ENCODE measurements around the gene RGL1. TPM values are rescaled to one million over a fixed set of nuclear protein-coding genes. Genes with fewer than 3 reads are reported as not detected.

The RGL1 gene
- total RNA-seq, 1 experiment from 2014 or later, result 34.5 TPM

DNA sequence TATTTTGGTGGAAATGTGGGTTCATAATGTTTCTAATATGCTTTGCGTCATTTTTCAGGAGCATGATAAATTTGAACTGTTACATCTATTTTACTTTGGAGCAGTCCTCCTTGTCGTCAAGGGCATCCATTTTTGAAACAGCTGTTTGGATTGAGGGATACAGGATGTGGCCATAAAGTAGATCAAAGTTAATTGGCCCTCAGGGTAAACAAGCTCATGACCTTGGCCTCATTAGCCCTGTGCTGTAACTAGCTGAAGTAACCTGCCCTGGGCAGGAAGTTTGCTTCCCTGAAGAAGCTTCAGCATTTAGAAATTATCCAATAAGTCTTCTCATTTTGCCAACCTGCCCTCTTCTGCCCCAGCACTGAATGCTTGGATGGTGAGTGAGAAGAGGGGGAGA, 24.8 kb upstream of the RGL1 start:
- Histone ChIP-seq H3K27me3 (replicated peaks; ENCODE audit: control insufficient read depth, insufficient read depth, low read length) (no peaks in the 10 kb centered on the region), H3K36me3 (ENCODE audit: control insufficient read depth, insufficient read depth, low read length) (no peaks in the 10 kb centered on the region), H3K9me3 (peaks cover 2% of the 10 kb centered on the region; the same call in 1 of the 2 replicates), H3K4me3 (ENCODE audit: low read depth, low read length) (no peak overlapping the region), H3K4me1 (no peaks in the 10 kb centered on the region)
- H3K4me1 Mint-ChIP-seq (ENCODE audit: low read depth, unreplicated experiment), result peaks cover 16% of the 10 kb centered on the region
- H3K9me3 Mint-ChIP-seq (ENCODE audit: unreplicated experiment), result peaks cover 3% of the 10 kb centered on the region
- POLR2A ChIA-PET, result no interaction called here
- H3K36me3 Mint-ChIP-seq (ENCODE audit: insufficient read depth, unreplicated experiment), result peaks cover 3% of the 10 kb centered on the region
- intact Hi-C loops (cut with micrococcal nuclease; ENCODE audit: unreplicated experiment), result no loop called here
- H3K4me3 Mint-ChIP-seq (ENCODE audit: unreplicated experiment), result no peak overlapping the region
- no peak for DNase-seq
- CTCF ChIA-PET, result no interaction called here
- no TSS peak for BruUV-seq (replicated peaks)
- no peaks in the 10 kb centered on the region for H3K27me3 Mint-ChIP-seq (ENCODE audit: insufficient read depth, unreplicated experiment)
- TF ChIP-seq CTCF (IDR thresholded peaks at IDR 0.05; ENCODE audit: insufficient read depth in 1 of 2, low read depth in 1 of 2, low read length in 1 of 2, severe bottlenecking in 1 of 2, unreplicated experiment in 1 of 2), result no peak
- H3K27ac Mint-ChIP-seq (ENCODE audit: unreplicated experiment), result no peak overlapping the region

DNA sequence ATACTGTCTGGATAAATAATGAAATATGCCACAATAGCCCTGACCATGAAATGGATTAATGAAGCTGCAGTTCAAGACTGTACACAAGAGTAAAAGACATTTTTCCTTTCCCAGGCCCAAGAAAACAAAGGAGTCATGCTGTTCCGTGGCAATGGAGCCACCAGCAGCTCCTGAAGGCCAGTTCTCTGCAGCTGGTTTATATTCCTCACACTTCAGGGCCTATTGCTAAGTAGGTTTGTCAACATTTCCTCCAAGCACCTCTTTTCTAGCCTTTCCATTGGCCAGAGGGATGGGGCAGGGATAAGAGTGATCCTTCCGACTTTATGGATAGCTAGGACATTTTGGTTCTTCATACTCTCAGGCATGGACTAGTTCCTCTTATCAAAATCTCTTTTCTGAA, 24.2 kb upstream of the RGL1 start:
- no peak for DNase-seq
- intact Hi-C loops (cut with micrococcal nuclease; ENCODE audit: unreplicated experiment), result no loop called here
- TF ChIP-seq CTCF (IDR thresholded peaks at IDR 0.05; ENCODE audit: insufficient read depth in 1 of 2, low read depth in 1 of 2, low read length in 1 of 2, severe bottlenecking in 1 of 2, unreplicated experiment in 1 of 2), result no peak
- Mint-ChIP-seq H3K27me3 (ENCODE audit: insufficient read depth, unreplicated experiment) (no peaks in the 10 kb centered on the region), H3K4me3 (ENCODE audit: unreplicated experiment) (no peak overlapping the region), H3K27ac (ENCODE audit: unreplicated experiment) (no peak overlapping the region), H3K4me1 (ENCODE audit: low read depth, unreplicated experiment) (peaks cover 19% of the 10 kb centered on the region), H3K36me3 (ENCODE audit: insufficient read depth, unreplicated experiment) (no peaks in the 10 kb centered on the region), H3K9me3 (ENCODE audit: unreplicated experiment) (no peaks in the 10 kb centered on the region)
- BruUV-seq (replicated peaks), result no TSS peak
- H3K27me3 ChIP-seq (replicated peaks; ENCODE audit: control insufficient read depth, insufficient read depth, low read length), result no peaks in the 10 kb centered on the region
- no peaks in the 10 kb centered on the region for H3K9me3 ChIP-seq
- POLR2A ChIA-PET, result no interaction called here
- H3K36me3 ChIP-seq (ENCODE audit: control insufficient read depth, insufficient read depth, low read length), result no peaks in the 10 kb centered on the region
- CTCF ChIA-PET, result no interaction called here
- no peak overlapping the region for H3K4me3 ChIP-seq (ENCODE audit: low read depth, low read length)
- H3K4me1 ChIP-seq, result no peaks in the 10 kb centered on the region

DNA sequence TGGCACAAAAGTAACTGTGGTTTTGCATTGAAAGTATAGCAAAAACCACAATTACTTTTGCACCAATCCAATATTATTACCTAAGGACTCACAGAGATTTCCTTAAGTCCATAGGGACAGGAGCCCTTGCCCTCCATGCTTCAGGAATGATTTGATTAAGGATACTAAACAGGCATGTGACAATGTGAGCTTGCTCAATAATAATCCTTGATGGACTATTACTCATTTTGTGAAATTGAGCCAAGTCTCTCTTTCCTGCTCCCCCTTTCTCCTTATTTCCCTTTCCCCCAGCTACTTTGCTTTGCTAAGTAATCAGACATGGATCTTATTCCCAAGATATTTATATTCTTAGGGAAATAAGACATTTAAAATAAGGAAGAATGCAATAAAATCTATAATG, 21.6 kb upstream of the RGL1 start:
- POLR2A ChIA-PET, result no interaction called here
- Mint-ChIP-seq H3K27ac (ENCODE audit: unreplicated experiment) (no peak overlapping the region), H3K36me3 (ENCODE audit: insufficient read depth, unreplicated experiment) (no peaks in the 10 kb centered on the region), H3K9me3 (ENCODE audit: unreplicated experiment) (no peaks in the 10 kb centered on the region), H3K27me3 (ENCODE audit: insufficient read depth, unreplicated experiment) (no peaks in the 10 kb centered on the region), H3K4me1 (ENCODE audit: low read depth, unreplicated experiment) (peaks cover 25% of the 10 kb centered on the region), H3K4me3 (ENCODE audit: unreplicated experiment) (no peak overlapping the region)
- intact Hi-C loops (cut with micrococcal nuclease; ENCODE audit: unreplicated experiment), result no loop called here
- CTCF ChIA-PET, result no interaction called here
- Histone ChIP-seq H3K4me1 (no peaks in the 10 kb centered on the region), H3K27me3 (replicated peaks; ENCODE audit: control insufficient read depth, insufficient read depth, low read length) (no peaks in the 10 kb centered on the region), H3K4me3 (ENCODE audit: low read depth, low read length) (no peak overlapping the region), H3K9me3 (no peaks in the 10 kb centered on the region), H3K36me3 (ENCODE audit: control insufficient read depth, insufficient read depth, low read length) (no peaks in the 10 kb centered on the region)
- TF ChIP-seq CTCF (IDR thresholded peaks at IDR 0.05; ENCODE audit: insufficient read depth in 1 of 2, low read depth in 1 of 2, low read length in 1 of 2, severe bottlenecking in 1 of 2, unreplicated experiment in 1 of 2), result no peak
- no peak for DNase-seq
- BruUV-seq (replicated peaks), result no TSS peak

All from Caco-2 (cell line).